Gastrocnemius medialis (tissue), 4 donors: ENCODE measurements around the gene LARGE1.
"Not testable (repeated sequence)": the region's sequence is repeated elsewhere in the genome, so short reads cannot be mapped to it uniquely, and the experiment has no call there.

Source experiments
- POLR2A ChIP-seq, 2 donors: fragments of 450-650 bp; IDR thresholded peaks; one replicate each; pipeline ENCODE4 v1.6.1; 2017; ENCODE audit warnings: antibody characterized with exemption in 2 of 2, mild to moderate bottlenecking in 2 of 2, moderate library complexity in 2 of 2
- TF ChIP-seq, protein P1 (sequence below), 5 experiments: fragments of 450-650 bp in 3 of 5; fragments of 200-600 bp in 2 of 5; sonication (generic) in 2 of 5; IDR thresholded peaks in 4 of 5; conservative IDR thresholded peaks in 1 of 5; 1 replicate in 4 of 5; 2 replicates in 1 of 5; pipeline ENCODE4 v1.5.1; 2016 to 2019; ENCODE audit warnings: antibody characterized with exemption in 5 of 5, mild to moderate bottlenecking in 3 of 5, moderate library complexity in 3 of 5

DNA sequence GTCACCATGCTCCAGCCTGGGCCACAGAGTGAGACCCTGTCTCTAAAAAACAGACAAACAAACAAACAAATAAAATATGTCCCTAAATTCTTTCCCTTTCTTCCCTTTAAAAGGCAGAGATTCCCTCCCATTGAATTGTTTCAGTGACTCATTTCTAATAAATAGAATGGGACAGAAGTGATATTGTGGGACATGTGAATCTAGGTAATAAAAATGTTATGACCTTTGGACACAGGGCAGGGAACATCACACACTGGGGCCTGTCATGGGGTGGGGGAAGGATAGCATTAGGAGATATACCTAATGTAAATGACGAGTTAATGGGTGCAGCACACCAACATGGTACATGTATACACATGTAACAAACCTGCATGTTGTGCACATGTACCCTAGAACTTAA, 459.0 kb downstream of the LARGE1 start:
- TF ChIP-seq, protein P1, sequence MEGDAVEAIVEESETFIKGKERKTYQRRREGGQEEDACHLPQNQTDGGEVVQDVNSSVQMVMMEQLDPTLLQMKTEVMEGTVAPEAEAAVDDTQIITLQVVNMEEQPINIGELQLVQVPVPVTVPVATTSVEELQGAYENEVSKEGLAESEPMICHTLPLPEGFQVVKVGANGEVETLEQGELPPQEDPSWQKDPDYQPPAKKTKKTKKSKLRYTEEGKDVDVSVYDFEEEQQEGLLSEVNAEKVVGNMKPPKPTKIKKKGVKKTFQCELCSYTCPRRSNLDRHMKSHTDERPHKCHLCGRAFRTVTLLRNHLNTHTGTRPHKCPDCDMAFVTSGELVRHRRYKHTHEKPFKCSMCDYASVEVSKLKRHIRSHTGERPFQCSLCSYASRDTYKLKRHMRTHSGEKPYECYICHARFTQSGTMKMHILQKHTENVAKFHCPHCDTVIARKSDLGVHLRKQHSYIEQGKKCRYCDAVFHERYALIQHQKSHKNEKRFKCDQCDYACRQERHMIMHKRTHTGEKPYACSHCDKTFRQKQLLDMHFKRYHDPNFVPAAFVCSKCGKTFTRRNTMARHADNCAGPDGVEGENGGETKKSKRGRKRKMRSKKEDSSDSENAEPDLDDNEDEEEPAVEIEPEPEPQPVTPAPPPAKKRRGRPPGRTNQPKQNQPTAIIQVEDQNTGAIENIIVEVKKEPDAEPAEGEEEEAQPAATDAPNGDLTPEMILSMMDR (IDR thresholded peaks at IDR 0.05 in 4 of 5, conservative IDR thresholded peaks at IDR 0.05 in 1 of 5) = not testable (repeated sequence)
- TF ChIP-seq POLR2A (IDR thresholded peaks at IDR 0.05) = not testable (repeated sequence)
